NCI-H510A treated with DMSO at 0.1 percent for 48 hours (cell line): ENCODE measurements around the gene TNS3.

ENCODE experiments used
- DNase-seq: peaks from one replicate; lab custom pipeline; 2025; lab: John Stamatoyannopoulos, UW

The TNS3 gene

GRCh38 chr7:47225387-47226131, 356.4 kb downstream of the TNS3 start:
- DNase-seq = no peak
